Stimulated activated CD8-positive, alpha-beta memory T cell treated with anti-CD3 and anti-CD28 coated beads, Interleukin-12 subunit alpha, Interleukin-12 subunit beta, amount 100 ng/mL, for 24 hours (primary cell): ENCODE measurements around the gene MSS51.
"Not testable (repeated sequence)": the region's sequence is repeated elsewhere in the genome, so short reads cannot be mapped to it uniquely, and the experiment has no call there.

Experiments
- DNase-seq: peaks from one replicate; pipeline ENCODE4 v3.0.0-alpha.2; 2020; ENCODE audit errors: extremely low read depth

Gene MSS51

GRCh38 chr10:73414230-73414945 lies 19.0 kb downstream of the MSS51 start:
- DNase-seq = no peak

GRCh38 chr10:73413528-73414229 lies 19.7 kb downstream of the MSS51 start, which contains the start of gene ANXA7:
ANXA7 (minus strand) TSS chr10:73414058; CDS start chr10:73400856, 13,202 bp downstream.
- DNase-seq = peak; percentile 94

GRCh38 chr10:73413108-73413527 lies 20.2 kb downstream of the MSS51 start:
- no peak for DNase-seq

- DNase-seq = no peak
Observed at GRCh38 chr10:73410897-73411296, 22.5 kb downstream of the MSS51 start.

- DNase-seq = no peak
Observed at GRCh38 chr10:73408978-73409521, 24.3 kb downstream of the MSS51 start.

- DNase-seq = no peak
Observed at GRCh38 chr10:73408061-73408460, 25.3 kb downstream of the MSS51 start.

- DNase-seq = no peak
Observed at GRCh38 chr10:73407495-73407894, 25.9 kb downstream of the MSS51 start.

GRCh38 chr10:73406846-73407245 lies 26.5 kb downstream of the MSS51 start:
- no peak for DNase-seq

GRCh38 chr10:73405556-73405955 lies 27.8 kb downstream of the MSS51 start:
- no peak for DNase-seq

GRCh38 chr10:73404690-73405089 lies 28.7 kb downstream of the MSS51 start:
- DNase-seq = no peak

GRCh38 chr10:73401636-73402035 lies 31.7 kb downstream of the MSS51 start:
- DNase-seq = no peak

GRCh38 chr10:73399063-73399462 lies 34.3 kb downstream of the MSS51 start:
- DNase-seq = no peak

- DNase-seq = no peak
Observed at GRCh38 chr10:73398024-73398423, 35.3 kb downstream of the MSS51 start.

GRCh38 chr10:73394325-73394724 lies 39.0 kb downstream of the MSS51 start:
- DNase-seq = not testable (repeated sequence)

GRCh38 chr10:73388228-73388627 lies 45.1 kb downstream of the MSS51 start:
- DNase-seq = no peak

- DNase-seq = no peak
Observed at GRCh38 chr10:73386583-73386982, 46.8 kb downstream of the MSS51 start.

- no peak for DNase-seq
Observed at GRCh38 chr10:73379064-73379748, 54.2 kb downstream of the MSS51 start.

- DNase-seq = no peak
Observed at GRCh38 chr10:73376679-73377078, 56.7 kb downstream of the MSS51 start.
